Stimulated activated CD8-positive, alpha-beta memory T cell treated with anti-CD3 and anti-CD28 coated beads, Interleukin-7, amount 100 ng/mL, for 48 hours (primary cell): Measurements from ENCODE around the gene MOCS3.

Experiments
- DNase-seq, 2 donors: peaks; one replicate each; pipeline ENCODE4 v3.0.0-alpha.2; 2020; ENCODE audit warnings: low read depth in 1 of 2; ENCODE audit errors: extremely low read depth in 1 of 2

Gene MOCS3

GRCh38 chr20:51009303-51010042 is 50.9 kb downstream of the MOCS3 start:
- no peak for DNase-seq

DNA sequence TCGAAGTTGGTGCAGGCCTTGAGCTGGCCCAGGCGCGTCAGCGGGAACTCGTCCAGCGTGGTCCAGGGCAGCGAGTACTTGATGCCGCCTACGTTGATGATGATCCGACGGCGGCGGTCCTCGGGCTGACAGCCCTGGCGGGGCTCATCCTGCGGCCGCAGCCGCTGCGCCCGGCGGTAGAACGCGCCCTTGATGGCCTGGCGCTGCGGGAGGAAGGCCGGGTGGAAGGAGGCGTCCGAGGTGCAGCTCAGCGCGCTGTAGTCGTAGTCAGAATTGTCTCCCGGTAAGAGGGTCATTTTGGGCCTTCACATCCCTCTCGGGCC is 51.4 kb downstream of the MOCS3 start:
- DNase-seq = no peak

- no peak for DNase-seq
Observed at GRCh38 chr20:51010932-51011331, 52.3 kb downstream of the MOCS3 start.

GRCh38 chr20:51011479-51011878 is 52.9 kb downstream of the MOCS3 start:
- no peak for DNase-seq

DNA sequence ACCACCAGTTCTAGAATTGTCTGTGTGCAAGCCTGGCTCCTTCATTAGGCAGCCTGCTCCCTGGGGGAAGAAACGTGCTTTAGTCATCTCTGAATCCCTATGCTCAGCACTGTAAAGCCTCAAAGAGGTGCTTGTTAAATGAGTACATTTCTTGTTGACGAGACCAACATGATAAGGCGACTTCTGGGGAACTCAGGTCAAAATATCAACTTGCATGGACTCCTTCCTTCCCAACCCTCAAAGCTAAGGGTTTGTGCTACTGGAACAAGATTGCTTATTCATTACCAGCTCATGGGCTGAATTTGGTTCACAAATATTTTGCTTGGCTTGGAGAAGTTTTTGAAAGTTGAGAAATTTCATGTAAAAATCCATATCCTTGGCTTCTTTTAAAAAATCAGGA is 53.7 kb downstream of the MOCS3 start:
- DNase-seq = no peak
